HFF-Myc (cell line): ENCODE results near the gene EN1.

ENCODE experiments used
- DNase-seq: peaks from one replicate; pipeline ENCODE4 v3.0.0-alpha.2; 2011; ENCODE audit warnings: low read depth; ENCODE audit errors: extremely low read depth
- H3K4me3 ChIP-seq: replicated peaks from 2 replicates; pipeline ENCODE4 v1.5.1; 2011; ENCODE audit warnings: low read depth, mild to moderate bottlenecking, control low read depth, low read length
- TF ChIP-seq, protein P1 (sequence below): IDR thresholded peaks from 2 replicates; pipeline ENCODE4 v1.5.1; 2012; ENCODE audit warnings: mild to moderate bottlenecking, low read depth, low read length, control low read depth; ENCODE audit errors: missing control alignments

The EN1 gene

GRCh38 chr2:118851650-118852049 lies 4.2 kb upstream of the EN1 start:
- TF ChIP-seq, protein P1, sequence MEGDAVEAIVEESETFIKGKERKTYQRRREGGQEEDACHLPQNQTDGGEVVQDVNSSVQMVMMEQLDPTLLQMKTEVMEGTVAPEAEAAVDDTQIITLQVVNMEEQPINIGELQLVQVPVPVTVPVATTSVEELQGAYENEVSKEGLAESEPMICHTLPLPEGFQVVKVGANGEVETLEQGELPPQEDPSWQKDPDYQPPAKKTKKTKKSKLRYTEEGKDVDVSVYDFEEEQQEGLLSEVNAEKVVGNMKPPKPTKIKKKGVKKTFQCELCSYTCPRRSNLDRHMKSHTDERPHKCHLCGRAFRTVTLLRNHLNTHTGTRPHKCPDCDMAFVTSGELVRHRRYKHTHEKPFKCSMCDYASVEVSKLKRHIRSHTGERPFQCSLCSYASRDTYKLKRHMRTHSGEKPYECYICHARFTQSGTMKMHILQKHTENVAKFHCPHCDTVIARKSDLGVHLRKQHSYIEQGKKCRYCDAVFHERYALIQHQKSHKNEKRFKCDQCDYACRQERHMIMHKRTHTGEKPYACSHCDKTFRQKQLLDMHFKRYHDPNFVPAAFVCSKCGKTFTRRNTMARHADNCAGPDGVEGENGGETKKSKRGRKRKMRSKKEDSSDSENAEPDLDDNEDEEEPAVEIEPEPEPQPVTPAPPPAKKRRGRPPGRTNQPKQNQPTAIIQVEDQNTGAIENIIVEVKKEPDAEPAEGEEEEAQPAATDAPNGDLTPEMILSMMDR = no peak
- DNase-seq = no peak
- H3K4me3 ChIP-seq = no peak overlapping the region

DNA sequence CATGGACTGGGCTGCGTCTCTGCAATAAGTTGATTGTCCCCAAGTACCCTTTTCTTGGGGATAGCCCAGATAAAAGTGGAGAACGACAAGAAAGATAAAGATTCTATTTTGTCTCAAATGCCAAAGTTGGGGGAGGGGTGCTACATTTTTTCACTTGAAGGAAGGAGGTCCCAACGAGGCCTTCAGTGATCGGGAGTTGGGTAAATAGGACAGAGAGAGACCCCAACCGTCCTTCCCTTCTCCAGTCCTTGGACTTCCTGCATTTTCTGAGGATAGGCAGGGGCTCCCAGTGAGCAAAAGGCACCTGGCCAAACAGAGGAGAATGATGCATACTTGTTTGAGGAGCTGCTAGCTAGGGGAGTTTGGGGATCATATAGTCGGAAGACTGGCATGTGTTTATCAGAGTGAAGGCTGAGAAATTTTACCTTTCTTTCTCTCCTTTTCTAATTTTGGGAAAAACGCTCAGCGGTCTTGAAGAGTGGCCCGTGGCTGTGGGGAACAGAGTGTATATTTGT lies 3.5 kb upstream of the EN1 start:
- DNase-seq = no peak
- H3K4me3 ChIP-seq = no peak overlapping the region
- TF ChIP-seq, protein P1 = no peak

- DNase-seq = no peak
- TF ChIP-seq, protein P1 = no peak
- H3K4me3 ChIP-seq = no peak overlapping the region
Observed at GRCh38 chr2:118850168-118850900, 2.9 kb upstream of the EN1 start.

DNA sequence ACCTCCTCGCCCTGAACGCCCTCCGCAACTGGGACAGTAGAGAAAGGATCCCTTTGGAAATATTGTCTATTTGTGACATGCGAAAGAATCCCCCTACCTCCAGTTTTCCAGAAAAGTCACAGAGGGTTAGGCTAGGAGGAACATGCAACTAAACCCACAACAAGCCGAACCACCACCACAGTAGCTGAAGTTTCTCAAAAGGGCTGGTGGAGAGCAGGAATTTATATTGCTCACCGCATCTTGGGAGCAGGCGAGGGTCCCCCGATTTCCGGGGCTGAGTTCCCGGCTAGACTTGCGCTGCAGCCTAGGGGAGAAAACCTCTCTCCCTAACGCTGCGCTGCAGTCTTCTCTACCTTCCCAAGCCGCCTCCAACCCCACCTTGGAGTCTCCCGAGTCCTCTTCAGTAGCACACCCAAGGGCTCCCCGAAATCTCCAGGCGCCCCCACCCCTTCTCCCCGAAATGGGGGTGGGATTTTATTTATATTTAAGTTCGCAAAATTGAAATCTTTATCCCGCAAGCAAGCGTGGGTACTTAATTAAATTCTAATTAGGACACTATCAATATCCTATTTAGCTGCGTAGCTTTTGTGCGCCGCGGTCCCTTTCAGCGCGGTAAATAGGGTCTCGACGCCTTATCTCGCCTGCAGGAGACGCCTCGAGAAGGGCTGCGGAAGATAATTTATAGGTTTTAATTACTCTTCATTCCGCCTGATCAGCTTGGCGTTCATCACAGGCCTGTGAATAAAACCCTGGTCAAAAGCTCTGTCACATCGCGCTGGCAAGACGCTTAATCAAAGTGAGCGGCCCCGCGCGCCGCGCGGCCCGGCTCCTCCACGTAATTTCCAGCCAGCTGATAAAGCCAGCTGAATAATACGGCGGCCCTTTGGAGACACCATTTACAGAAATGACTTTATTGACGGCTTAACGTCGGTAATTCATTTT lies 2.0 kb upstream of the EN1 start:
- TF ChIP-seq, protein P1 = no peak
- DNase-seq = no peak
- no peak overlapping the region for H3K4me3 ChIP-seq

- DNase-seq = no peak
- TF ChIP-seq, protein P1 = no peak
- H3K4me3 ChIP-seq = no peak overlapping the region
Observed at GRCh38 chr2:118848381-118849225, 1.2 kb upstream of the EN1 start.

- TF ChIP-seq, protein P1 = no peak
- no peak for DNase-seq
- no peak overlapping the region for H3K4me3 ChIP-seq
Observed at GRCh38 chr2:118847762-118848172, 319 bp upstream of the EN1 start.
